HL-60 (cell line): Measurements from ENCODE around the gene TTC9C.

ENCODE experiments used
- DNase-seq, 2 experiments: peaks; one replicate each; pipeline ENCODE4 v3.0.0-alpha.2; 2010 to 2020; ENCODE audit warnings: low read depth in 1 of 2, low spot score in 1 of 2
- H3K27ac ChIP-seq: fragments of 250-450 bp; sonication (Bioruptor Pico); replicated peaks from 2 replicates; pipeline ENCODE4 v1.5.1; 2020; ENCODE audit warnings: mild to moderate bottlenecking, moderate library complexity
- H3K27me3 ChIP-seq: fragments of 250-450 bp; sonication (Bioruptor Pico); 2 replicates; pipeline ENCODE4 v1.5.1; 2021; ENCODE audit warnings: mild to moderate bottlenecking, moderate library complexity; ENCODE audit not compliant: insufficient read depth, poor library complexity, severe bottlenecking
- H3K4me3 ChIP-seq: replicated peaks from 2 replicates; pipeline ENCODE4 v1.5.1; 2011; ENCODE audit warnings: mild to moderate bottlenecking, control low read depth, low read length; ENCODE audit not compliant: insufficient read depth
- GABPA ChIP-seq: IDR thresholded peaks from 2 replicates; pipeline ENCODE4 v1.6.1; 2012; ENCODE audit warnings: low read depth
- POLR2AphosphoS5 ChIP-seq: IDR thresholded peaks from 2 replicates; pipeline ENCODE4 v1.6.1; 2012; ENCODE audit warnings: low read depth
- SPI1 ChIP-seq: IDR thresholded peaks from 2 replicates; pipeline ENCODE4 v1.6.1; 2012; ENCODE audit warnings: low read depth, mild to moderate bottlenecking, borderline replicate concordance
- TF ChIP-seq, protein P1 (sequence below): IDR thresholded peaks from one replicate; pipeline ENCODE4 v1.5.1; 2011; ENCODE audit warnings: low read length, control low read depth, inconsistent platforms; ENCODE audit not compliant: insufficient read depth
- TF ChIP-seq, protein P2 (sequence below): IDR thresholded peaks from 2 replicates; pipeline ENCODE4 v1.6.1; 2012; ENCODE audit warnings: low read depth; ENCODE audit not compliant: insufficient replicate concordance

Gene TTC9C

DNA sequence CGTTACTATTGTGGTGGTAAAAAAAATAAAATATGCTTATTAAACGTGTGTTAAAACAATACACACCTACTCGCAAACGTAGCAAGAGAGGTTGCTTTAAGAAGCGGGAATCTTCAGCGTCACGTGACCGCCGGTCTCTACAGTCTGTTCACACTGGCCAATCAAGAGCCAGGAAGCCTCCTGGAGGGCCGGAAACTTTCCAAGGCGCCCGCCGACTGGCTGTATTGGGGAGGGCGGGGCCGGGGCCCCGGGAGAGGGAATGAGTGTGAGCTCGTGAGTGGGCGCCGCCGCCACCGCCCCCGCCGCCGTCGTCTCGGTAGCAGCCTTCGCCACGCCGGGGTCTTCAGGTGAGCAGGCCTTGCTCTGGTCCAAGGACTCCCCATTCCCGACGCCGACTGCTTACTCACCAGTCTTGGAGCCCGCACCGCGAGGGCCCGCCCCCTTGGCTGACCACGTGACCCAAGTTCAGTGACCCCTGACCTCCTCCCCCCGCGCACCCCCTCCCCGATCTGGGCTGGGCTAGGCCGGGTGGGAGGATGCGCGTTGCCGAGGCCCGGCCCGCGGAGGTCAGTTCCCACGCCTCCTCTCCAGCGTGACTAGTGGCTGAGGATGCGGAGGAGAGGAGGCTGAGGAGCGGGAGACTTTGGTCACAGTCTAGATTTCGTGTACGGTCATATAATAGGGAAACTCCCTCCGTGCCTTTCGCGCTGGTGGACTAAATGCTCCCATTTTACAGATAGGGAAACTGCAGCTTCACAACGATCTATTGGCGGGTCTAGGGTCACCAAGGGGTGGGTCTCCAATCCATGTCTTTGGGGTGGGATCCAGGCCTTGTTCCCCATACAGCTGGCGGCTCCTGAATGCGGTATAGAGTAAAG, 43.1 kb downstream of the TTC9C start, which contains the start of gene TAF6L:
Gene TAF6L (plus strand): TSS at position 253 of the 878 bp plus-strand sequence. CDS start 4,388 bp downstream, outside the sequence.
- peak within 1 kb of the TSS; percentile 91 for H3K27ac ChIP-seq
- DNase-seq = peak; percentile 96 to 98
- peak within 1 kb of the TSS; percentile 74 for H3K4me3 ChIP-seq
- no peaks in the 10 kb centered on the region for H3K27me3 ChIP-seq
- peak; percentile 46 for TF ChIP-seq POLR2AphosphoS5
- TF ChIP-seq, protein P1, sequence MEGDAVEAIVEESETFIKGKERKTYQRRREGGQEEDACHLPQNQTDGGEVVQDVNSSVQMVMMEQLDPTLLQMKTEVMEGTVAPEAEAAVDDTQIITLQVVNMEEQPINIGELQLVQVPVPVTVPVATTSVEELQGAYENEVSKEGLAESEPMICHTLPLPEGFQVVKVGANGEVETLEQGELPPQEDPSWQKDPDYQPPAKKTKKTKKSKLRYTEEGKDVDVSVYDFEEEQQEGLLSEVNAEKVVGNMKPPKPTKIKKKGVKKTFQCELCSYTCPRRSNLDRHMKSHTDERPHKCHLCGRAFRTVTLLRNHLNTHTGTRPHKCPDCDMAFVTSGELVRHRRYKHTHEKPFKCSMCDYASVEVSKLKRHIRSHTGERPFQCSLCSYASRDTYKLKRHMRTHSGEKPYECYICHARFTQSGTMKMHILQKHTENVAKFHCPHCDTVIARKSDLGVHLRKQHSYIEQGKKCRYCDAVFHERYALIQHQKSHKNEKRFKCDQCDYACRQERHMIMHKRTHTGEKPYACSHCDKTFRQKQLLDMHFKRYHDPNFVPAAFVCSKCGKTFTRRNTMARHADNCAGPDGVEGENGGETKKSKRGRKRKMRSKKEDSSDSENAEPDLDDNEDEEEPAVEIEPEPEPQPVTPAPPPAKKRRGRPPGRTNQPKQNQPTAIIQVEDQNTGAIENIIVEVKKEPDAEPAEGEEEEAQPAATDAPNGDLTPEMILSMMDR = no peak

DNA sequence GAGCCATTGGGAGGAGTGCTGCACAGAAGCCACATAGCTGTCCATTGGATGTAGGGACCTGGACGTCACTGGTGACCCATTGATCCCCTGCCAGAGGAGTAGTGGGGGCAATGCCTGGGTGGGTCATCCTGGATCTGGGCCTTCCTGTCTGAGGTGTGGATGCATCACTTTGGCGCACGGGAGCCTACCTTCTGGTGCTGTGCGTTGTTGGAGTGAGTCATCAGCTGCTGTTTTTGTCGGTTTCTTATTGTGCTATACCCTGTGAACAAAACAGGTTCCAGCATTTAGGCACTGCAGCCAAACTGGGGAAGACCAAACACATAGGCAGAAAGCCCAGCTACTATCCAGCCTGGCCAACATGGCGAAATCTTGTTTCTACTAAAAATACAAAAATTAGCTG, 46.1 kb downstream of the TTC9C start:
- no peaks in the 10 kb centered on the region for H3K27me3 ChIP-seq
- peak overlapping the region; percentile 51; the same call in 1 of the 2 replicates for H3K27ac ChIP-seq
- no peak for DNase-seq
- H3K4me3 ChIP-seq = no peak overlapping the region
- TF ChIP-seq, protein P1 = no peak
- TF ChIP-seq POLR2AphosphoS5 = no peak
- TF ChIP-seq, protein P2, sequence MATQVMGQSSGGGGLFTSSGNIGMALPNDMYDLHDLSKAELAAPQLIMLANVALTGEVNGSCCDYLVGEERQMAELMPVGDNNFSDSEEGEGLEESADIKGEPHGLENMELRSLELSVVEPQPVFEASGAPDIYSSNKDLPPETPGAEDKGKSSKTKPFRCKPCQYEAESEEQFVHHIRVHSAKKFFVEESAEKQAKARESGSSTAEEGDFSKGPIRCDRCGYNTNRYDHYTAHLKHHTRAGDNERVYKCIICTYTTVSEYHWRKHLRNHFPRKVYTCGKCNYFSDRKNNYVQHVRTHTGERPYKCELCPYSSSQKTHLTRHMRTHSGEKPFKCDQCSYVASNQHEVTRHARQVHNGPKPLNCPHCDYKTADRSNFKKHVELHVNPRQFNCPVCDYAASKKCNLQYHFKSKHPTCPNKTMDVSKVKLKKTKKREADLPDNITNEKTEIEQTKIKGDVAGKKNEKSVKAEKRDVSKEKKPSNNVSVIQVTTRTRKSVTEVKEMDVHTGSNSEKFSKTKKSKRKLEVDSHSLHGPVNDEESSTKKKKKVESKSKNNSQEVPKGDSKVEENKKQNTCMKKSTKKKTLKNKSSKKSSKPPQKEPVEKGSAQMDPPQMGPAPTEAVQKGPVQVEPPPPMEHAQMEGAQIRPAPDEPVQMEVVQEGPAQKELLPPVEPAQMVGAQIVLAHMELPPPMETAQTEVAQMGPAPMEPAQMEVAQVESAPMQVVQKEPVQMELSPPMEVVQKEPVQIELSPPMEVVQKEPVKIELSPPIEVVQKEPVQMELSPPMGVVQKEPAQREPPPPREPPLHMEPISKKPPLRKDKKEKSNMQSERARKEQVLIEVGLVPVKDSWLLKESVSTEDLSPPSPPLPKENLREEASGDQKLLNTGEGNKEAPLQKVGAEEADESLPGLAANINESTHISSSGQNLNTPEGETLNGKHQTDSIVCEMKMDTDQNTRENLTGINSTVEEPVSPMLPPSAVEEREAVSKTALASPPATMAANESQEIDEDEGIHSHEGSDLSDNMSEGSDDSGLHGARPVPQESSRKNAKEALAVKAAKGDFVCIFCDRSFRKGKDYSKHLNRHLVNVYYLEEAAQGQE = no peak
- TF ChIP-seq SPI1 = no peak
- no peak for TF ChIP-seq GABPA

DNA sequence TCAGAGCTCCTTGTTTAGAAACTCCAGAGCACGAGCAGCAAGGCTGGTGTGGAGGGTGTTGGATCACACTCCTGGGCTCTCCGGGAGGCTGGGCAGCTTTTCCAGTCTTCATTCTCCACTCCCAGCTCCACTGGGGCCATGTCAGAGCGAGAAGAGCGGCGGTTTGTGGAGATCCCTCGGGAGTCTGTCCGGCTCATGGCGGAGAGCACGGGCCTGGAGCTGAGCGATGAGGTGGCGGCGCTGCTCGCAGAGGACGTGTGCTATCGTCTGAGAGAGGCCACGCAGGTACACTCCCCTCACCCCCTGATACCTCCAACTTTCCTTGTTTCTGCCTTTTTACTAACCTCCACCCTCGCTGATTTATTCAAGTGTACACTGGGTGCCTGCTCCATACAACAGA, 47.4 kb downstream of the TTC9C start:
- Histone ChIP-seq H3K27ac (peak overlapping the region; percentile 51; the same call in 1 of the 2 replicates), H3K4me3 (no peak overlapping the region), H3K27me3 (no peaks in the 10 kb centered on the region)
- no peak for DNase-seq
- TF ChIP-seq POLR2AphosphoS5 (no peak), SPI1 (no peak), GABPA (no peak)
- TF ChIP-seq, protein P2 = no peak
- TF ChIP-seq, protein P1 = no peak
